Measurements from ENCODE around the gene CATSPERD. TPM values are rescaled to one million over a fixed set of nuclear protein-coding genes. Genes with fewer than 3 reads are reported as not detected.

Gene CATSPERD
- polyA plus RNA-seq, 3 donors = not detected

DNA sequence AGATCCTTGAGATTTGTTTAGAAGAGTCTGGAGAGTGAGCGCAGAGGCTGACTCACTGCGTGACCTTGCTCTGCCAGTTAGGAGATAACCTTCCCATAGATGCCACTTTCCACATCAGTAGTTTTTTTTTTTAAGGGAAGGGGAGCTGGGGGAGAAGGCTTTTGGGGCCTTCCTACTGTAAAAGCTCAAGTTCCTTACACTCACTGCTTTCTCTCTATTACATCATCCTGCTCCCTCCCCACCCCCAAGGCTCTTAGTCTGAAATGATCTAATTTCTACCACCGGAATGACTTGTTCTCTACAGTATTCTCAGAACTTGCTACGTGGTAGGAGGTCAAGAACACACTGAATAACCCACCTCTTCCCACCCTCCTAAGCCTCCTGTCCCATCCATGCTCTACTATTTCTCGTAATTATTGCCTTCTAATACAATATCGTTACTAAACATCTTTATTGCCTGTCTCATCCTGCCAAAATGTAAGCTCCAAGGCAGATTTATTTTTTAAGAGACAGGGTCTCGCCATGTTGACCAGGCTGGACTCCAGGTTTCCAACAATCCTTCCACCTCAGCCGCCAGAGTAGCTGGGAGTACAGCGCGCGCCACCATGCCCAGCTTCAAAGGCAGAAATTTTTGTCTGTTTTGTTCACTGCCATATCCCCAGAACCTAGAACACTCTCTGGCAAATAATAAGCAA is 1.7 kb upstream of the CATSPERD start:
- Histone ChIP-seq H3K27me3 (ENCODE audit: control insufficient read depth in 2 of 2, insufficient read depth in 2 of 2, low read length in 2 of 2) (no peaks in the 10 kb centered on the region), H4K20me1 (ENCODE audit: insufficient read depth, low read length) (peaks cover 29% of the 10 kb centered on the region), H3K9me3 (replicated peaks in 1 of 2; ENCODE audit: control insufficient read depth in 1 of 2, insufficient read depth in 1 of 2, low read length in 2 of 2) (no peaks in the 10 kb centered on the region), H3K4me3 (replicated peaks in 1 of 3; ENCODE audit: low read depth in 2 of 3, low read length in 3 of 3) (peak overlapping the region; percentile 59 to 82 (median 66)), H3K27ac (ENCODE audit: low read depth in 1 of 2, low read length in 2 of 2) (peak overlapping the region; percentile 89 to 91), H3K9ac (ENCODE audit: insufficient read depth, low read length, poor library complexity, severe bottlenecking) (peak overlapping the region; percentile 94), H3K36me3 (replicated peaks in 1 of 2; ENCODE audit: control insufficient read depth in 1 of 2, insufficient read depth in 2 of 2, low read length in 2 of 2) (peaks cover 7 to 9% of the 10 kb centered on the region in 2 donors), H3K4me2 (replicated peaks; ENCODE audit: extremely low read depth, low read length, poor library complexity, severe bottlenecking) (peak overlapping the region; percentile 89), H3K4me1 (ENCODE audit: control insufficient read depth in 1 of 2, insufficient read depth in 2 of 2, low read length in 2 of 2) (peaks cover 20 to 29% of the 10 kb centered on the region in 2 donors), H2AFZ (ENCODE audit: insufficient read depth, low read depth, low read length, poor library complexity, severe bottlenecking) (peak overlapping the region; percentile 87), H3K79me2 (ENCODE audit: insufficient read depth, low read length) (peaks cover 49% of the 10 kb centered on the region)
- intact Hi-C loops (cut with micrococcal nuclease) = loop anchor here in 1 of 2 donors (2.0 kb wide), 1 partner anchor 28 kb away; the partner anchor contains the start of gene RPL36
- Mint-ChIP-seq H3K4me1 (peaks cover 26% of the 10 kb centered on the region), H3K27me3 (ENCODE audit: low read depth in 3 of 3) (peaks cover 2 to 3% (median 2%) of the 10 kb centered on the region in 3 donors), H3K36me3 (peaks cover 13 to 21% of the 10 kb centered on the region in 2 donors), H3K27ac (peak overlapping the region; percentile 90 to 95 (median 93)), H3K9me3 (peaks cover 0 to 3% (median 0%) of the 10 kb centered on the region in 7 donors), H3K4me3 (peak overlapping the region; percentile 81 to 90)
- no peak for TF ChIP-seq CTCF (IDR thresholded peaks at IDR 0.05)
- DNase-seq = peak; percentile 26 to 66 (median 49)
- 30% methylated on average over 6 of the region's 11 CpGs for WGBS (ENCODE audit: insufficient coverage)

- Histone ChIP-seq H3K27ac (ENCODE audit: low read depth in 1 of 2, low read length in 2 of 2) (peak overlapping the region; percentile 89 to 91), H3K4me3 (replicated peaks in 1 of 3; ENCODE audit: low read depth in 2 of 3, low read length in 3 of 3) (peak overlapping the region; percentile 59 to 82 (median 66)), H4K20me1 (ENCODE audit: insufficient read depth, low read length) (peaks cover 29% of the 10 kb centered on the region), H3K27me3 (ENCODE audit: control insufficient read depth in 2 of 2, insufficient read depth in 2 of 2, low read length in 2 of 2) (no peaks in the 10 kb centered on the region), H3K4me2 (replicated peaks; ENCODE audit: extremely low read depth, low read length, poor library complexity, severe bottlenecking) (peak overlapping the region; percentile 89), H3K4me1 (ENCODE audit: control insufficient read depth in 1 of 2, insufficient read depth in 2 of 2, low read length in 2 of 2) (peaks cover 20 to 29% of the 10 kb centered on the region in 2 donors), H3K9ac (ENCODE audit: insufficient read depth, low read length, poor library complexity, severe bottlenecking) (peak overlapping the region; percentile 94), H3K79me2 (ENCODE audit: insufficient read depth, low read length) (peaks cover 49% of the 10 kb centered on the region), H3K36me3 (replicated peaks in 1 of 2; ENCODE audit: control insufficient read depth in 1 of 2, insufficient read depth in 2 of 2, low read length in 2 of 2) (peaks cover under 1 to 5% of the 10 kb centered on the region in 2 donors), H2AFZ (ENCODE audit: insufficient read depth, low read depth, low read length, poor library complexity, severe bottlenecking) (peak overlapping the region; percentile 87), H3K9me3 (replicated peaks in 1 of 2; ENCODE audit: control insufficient read depth in 1 of 2, insufficient read depth in 1 of 2, low read length in 2 of 2) (no peaks in the 10 kb centered on the region)
- intact Hi-C loops (cut with micrococcal nuclease) = loop anchor here in 1 of 2 donors (2.0 kb wide), 1 partner anchor 29 kb away; the partner anchor contains the start of gene RPL36
- no peak for TF ChIP-seq CTCF (IDR thresholded peaks at IDR 0.05)
- Mint-ChIP-seq H3K27ac (peak overlapping the region; percentile 90 to 95 (median 94)), H3K4me1 (peaks cover 26% of the 10 kb centered on the region), H3K9me3 (peaks cover 0 to 3% (median 0%) of the 10 kb centered on the region in 7 donors), H3K27me3 (ENCODE audit: low read depth in 3 of 3) (peaks cover 0 to 4% (median 2%) of the 10 kb centered on the region in 3 donors), H3K4me3 (peak overlapping the region; percentile 81 to 90), H3K36me3 (peaks cover 7 to 14% of the 10 kb centered on the region in 2 donors)
- under 1% methylated on average over 58 of the region's 58 CpGs for WGBS (ENCODE audit: insufficient coverage)
- peak in 2 of 3 donors; percentile 11 to 26 for DNase-seq
These were observed 1.0 kb upstream of the CATSPERD start for GRCh38 chr19:5719274-5719960.
